Esophagus squamous epithelium (tissue), 4 donors: Measurements from ENCODE around the gene SLC35A1. TPM values are rescaled to one million over a fixed set of nuclear protein-coding genes. Genes with fewer than 3 reads are reported as not detected.

Experiments used
- small RNA-seq, 4 donors: library from RNA; depleted of rRNA; stranded (forward); fragments of <200 nt; gene quantifications; one replicate each; pipeline ENCODE3, GENCODE V24; 2016
- total RNA-seq, 4 donors: library from RNA; depleted of rRNA; stranded (reverse); fragments of >200 nt; gene quantifications; one replicate each; pipeline ENCODE4 v1.1.0, GENCODE V29; 2016

Gene SLC35A1
- total RNA-seq, 4 donors from 2014 or later, result 8.3 to 12.8 (median 10.9) TPM

Small RNA genes within 50 kb of the gene (small RNA-seq; reads per million reads assigned to genes)
- gene AL049697.2 (0 reads per million in 4 donors), gene RNU6-444P (0 reads per million in 4 donors)

Other genes starting within 250 kb of the SLC35A1 start
- gene SMIM8, start 150.4 kb upstream of the SLC35A1 start, total RNA-seq, result 1 to 10 TPM; 2.3 to 6.3 (median 4.5) TPM
- not detected for gene GJB7, start 143.7 kb upstream of the SLC35A1 start, total RNA-seq
- gene C6orf163, start 128.2 kb upstream of the SLC35A1 start, total RNA-seq, result 1 to 10 TPM in 2 of 4 donors, under 1 TPM in 2; 0.35 to 3.1 (median 1.2) TPM
- gene CFAP206, start 65.0 kb upstream of the SLC35A1 start, total RNA-seq, result under 1 TPM in 1 of 4 donors, not detected in 3; 0.26 TPM
- gene RARS2, start 117.0 kb downstream of the SLC35A1 start, total RNA-seq, result 10 to 100 TPM in 3 of 4 donors, 1 to 10 TPM in 1; 9.6 to 24.1 (median 21.9) TPM
- 10 to 100 TPM in 3 of 4 donors, 1 to 10 TPM in 1; 8.6 to 15.4 (median 12.7) TPM for gene ORC3, start 117.2 kb downstream of the SLC35A1 start, total RNA-seq
- 10 to 100 TPM; 13.8 to 36.7 (median 25.4) TPM for gene AKIRIN2, start 229.3 kb downstream of the SLC35A1 start, total RNA-seq